NCI-H187 treated with DMSO at 0.1 percent for 48 hours (cell line): Measurements from ENCODE around the gene ERFE.

Experiments
- DNase-seq: peaks from one replicate; lab custom pipeline; 2025; lab: John Stamatoyannopoulos, UW

ERFE gene

DNA sequence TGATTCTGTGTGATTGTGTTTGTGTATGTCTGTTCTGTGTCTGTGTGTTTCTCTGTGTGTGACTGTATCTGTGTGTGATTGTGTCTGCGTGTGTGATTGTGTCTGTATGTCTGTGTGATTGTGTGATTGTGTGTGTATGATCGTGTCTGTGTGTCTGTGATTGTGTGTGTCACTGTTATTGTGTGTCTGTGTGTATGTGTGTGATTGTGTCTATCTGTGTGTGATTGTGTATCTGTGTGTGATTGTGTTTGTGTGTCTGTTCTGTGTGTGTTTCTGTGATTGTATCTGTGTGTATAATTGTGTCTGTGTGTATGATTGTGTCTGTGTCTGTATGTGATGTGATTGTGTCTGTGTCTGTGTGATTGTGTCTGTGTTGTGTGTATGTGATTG is 32.0 kb upstream of the ERFE start:
- no peak for DNase-seq

DNA sequence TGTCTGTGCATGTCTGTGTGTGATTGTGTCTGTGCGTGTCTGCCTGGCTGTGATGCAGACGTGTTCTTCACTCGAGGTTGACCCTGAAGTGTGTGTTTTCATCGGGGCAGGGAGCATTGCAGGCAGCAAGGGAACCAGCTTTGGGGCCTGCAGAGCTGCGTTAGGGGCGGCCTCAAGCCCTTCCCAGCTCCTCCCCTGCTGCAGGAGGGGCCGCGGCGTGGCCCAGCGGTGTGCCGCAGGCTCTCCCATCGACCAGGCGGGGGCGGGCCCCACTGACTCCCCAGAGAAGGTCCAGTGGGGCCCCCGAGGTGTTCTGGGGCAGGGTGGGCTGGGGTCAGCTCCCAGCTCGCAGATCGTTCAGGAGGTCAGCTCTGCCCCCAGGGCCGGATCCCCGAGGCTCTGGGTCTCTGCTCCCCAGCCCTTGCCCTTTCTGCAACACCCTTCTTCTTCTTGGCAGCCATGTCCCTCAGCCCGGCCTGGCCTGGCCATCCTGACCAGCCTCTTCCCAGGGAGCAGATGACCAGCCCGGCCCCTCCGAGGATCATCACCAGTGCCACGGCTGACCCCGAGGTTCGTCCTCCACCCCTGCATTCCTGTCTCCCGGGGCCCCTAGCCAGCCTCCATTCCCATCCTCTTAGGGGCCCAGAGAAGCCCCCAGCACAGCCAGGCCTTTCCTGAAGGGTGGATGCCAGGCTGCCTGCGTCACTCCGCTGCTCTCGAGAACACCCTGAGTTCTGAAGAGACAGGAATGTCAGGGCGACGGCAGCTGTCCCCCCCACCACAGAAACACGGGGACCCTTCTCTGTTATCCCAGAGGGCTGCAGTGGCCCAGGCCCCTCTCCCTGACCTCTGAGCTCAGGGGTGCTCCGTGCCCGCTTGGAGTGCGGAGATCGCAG is 31.4 kb upstream of the ERFE start:
- DNase-seq: no peak

DNA sequence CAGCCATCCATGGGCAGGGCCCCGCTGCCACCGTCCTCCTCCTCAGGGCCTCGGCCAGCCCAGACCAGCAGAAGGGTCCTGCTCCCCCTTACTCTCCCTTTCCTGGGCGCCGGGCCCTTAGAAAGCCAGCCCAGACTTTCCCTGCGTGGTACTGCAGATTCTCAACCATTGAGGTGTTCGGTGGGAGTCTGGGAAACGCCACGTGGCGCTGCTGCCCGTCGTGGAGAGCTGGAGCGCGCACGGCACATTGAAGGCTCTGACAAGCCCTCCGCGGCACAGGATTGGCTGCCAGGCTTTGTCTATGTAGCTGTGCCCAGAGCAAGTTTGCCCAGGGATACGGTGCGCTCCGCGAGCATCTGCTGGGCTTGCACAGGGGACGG is 30.7 kb upstream of the ERFE start:
- DNase-seq: no peak

DNA sequence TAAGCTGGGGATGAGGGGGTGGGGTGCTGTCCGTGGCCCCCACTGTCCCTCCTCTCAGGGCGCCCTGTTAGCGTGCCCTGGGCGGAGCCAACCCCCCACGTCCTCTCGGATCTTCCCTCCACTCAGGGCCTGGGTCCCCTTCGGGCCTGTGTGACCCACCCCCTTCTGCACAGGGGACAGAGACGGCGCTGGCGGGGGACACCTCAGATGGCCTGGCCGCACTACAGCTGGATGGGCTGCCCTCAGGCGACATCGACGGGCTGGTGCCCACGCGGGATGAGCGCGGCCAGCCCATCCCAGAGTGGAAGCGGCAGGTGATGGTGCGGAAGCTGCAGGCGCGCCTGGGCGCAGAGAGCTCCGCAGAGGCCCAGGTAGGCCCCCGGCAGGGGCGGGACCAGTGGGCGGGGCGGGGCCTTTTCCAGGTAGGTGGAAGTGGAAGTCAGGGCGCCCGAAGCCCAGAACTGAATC is 30.2 kb upstream of the ERFE start:
- DNase-seq: no peak

DNA sequence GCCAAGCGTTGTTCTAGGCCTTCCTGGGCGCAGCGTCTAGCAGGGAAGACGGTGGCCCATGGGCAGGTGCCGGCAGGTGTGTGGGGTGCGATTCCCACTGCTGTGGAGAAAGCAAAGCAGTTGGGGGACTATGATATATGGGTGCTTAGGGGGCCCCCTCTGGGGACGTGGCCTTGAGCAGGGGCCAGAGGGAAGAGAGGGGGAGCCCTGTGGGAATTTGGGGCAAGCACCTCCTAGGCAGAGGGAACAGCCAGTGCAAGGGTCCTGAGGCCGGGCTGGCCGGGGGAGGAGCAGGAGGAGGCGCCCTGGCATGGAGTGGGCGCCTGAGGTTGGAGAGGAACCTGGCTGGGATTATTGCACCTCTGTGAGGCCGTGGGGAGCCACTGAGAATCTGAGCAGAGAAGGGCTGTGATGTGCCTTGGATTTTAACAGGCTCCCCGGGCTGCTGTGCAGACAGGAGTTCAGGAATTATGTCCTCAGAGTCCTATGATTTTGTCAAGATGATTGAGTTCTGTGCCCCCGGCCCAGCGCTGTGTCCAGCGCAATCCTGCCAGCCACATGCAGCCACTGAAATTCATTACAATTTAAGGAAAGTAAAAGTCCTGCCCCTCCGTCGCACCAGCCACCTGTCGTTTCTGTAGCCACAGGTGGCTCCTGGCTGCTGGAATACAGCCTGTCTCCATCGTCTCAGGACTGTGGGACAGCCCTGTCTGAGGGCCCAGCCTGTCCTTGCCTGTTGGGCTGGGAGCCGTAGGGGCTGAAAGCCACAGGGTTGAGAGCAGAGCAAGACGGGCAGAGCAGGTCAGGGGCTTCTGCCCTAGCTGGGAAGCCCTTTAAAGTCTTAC is 29.4 kb upstream of the ERFE start:
- DNase-seq: no peak

DNA sequence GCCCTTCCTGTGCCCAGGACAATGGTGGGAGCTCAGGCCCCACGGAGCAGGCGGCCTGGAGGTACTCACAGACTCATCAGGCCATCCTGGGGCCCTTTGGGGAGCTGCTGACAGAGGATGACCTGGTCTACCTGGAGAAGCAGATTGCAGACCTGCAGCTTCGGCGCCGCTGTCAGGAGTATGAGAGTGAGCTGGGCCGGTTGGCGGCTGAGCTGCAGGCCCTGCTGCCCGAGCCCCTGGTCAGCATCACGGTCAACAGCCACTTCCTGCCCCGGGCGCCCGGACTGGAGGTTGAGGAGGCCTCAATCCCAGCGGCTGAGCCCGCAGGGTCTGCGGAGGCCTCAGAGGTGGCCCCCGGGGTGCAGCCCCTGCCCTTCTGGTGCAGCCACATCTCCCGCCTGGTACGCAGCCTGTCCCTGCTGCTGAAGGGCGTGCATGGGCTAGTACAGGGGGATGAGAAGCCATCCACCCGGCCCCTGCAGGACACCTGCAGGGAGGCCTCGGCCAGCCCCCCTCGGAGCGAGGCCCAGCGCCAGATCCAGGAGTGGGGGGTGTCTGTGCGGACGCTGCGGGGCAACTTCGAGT is 28.6 kb upstream of the ERFE start:
- DNase-seq: no peak

DNA sequence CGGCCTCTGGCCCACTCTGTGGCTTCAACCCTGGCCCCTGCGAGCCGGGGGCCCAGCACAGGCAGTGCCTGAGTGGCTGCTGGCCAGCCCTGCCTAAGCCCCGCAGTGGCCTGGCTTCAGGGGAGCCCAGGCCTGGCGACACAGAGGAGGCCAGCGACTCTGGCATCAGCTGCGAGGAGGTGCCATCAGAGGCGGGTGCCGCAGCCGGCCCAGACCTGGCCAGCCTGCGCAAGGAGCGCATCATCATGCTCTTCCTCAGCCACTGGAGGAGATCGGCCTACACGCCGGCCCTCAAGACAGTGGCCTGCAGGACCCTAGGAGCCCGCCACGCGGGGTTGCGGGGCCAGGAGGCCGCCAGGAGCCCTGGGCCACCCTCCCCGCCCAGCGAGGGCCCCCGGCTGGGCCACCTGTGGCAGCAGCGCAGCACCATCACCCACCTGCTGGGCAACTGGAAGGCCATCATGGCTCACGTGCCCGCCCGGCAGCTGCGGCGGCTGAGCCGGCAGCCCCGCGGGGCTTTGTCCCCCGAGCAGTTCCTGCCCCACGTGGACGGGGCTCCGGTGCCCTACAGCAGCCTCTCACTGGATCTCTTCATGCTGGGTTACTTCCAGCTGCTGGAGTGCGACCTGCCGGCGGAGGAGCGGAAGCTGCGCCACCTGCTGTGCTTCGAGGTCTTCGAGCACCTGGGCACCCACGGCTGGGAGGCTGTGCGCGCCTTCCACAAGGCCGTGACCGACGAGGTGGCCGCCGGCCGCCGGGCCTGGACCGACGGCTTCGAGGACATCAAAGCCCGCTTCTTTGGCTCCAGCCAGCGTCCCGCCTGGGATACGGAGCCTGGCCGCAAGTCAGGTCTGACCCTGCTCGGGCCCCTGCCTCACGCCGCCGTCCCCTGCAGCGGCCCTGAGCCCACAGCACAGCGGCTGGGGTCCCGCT is 27.8 kb upstream of the ERFE start:
- DNase-seq: no peak

DNA sequence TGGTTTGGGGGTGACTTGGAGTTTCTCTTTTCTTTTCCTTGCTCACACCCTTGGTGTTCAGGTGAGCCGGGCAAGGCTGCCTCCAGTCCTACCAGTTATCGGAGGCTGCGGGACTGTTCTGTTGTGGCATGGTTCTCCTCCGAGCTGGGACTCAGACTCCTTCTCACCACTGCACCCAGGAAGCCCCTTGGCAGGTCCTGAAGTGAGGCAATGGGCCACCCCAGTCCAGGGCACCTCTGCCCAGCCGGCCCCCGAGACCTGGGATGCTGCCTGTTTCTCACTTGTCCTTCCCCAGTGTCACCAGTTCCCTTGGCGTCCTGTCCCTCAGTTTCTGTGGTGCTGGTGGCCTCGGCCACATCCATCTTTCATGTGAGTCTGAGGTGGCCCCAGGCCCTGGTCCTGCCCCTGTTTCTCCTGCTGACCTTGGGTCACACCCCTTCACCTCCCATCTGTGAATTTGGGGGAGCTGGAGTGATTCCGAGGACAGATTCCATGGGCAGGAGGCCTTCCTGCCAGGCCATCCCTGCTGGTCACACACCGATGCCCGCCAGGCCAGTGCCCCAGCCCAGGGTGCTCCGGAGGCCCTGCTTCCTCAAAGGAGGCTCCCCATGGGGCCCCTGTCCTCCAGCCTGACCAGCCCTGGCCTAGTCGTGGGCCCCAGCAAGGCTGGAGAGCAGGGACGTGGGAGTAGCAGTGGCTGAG is 26.9 kb upstream of the ERFE start:
- no peak for DNase-seq

DNA sequence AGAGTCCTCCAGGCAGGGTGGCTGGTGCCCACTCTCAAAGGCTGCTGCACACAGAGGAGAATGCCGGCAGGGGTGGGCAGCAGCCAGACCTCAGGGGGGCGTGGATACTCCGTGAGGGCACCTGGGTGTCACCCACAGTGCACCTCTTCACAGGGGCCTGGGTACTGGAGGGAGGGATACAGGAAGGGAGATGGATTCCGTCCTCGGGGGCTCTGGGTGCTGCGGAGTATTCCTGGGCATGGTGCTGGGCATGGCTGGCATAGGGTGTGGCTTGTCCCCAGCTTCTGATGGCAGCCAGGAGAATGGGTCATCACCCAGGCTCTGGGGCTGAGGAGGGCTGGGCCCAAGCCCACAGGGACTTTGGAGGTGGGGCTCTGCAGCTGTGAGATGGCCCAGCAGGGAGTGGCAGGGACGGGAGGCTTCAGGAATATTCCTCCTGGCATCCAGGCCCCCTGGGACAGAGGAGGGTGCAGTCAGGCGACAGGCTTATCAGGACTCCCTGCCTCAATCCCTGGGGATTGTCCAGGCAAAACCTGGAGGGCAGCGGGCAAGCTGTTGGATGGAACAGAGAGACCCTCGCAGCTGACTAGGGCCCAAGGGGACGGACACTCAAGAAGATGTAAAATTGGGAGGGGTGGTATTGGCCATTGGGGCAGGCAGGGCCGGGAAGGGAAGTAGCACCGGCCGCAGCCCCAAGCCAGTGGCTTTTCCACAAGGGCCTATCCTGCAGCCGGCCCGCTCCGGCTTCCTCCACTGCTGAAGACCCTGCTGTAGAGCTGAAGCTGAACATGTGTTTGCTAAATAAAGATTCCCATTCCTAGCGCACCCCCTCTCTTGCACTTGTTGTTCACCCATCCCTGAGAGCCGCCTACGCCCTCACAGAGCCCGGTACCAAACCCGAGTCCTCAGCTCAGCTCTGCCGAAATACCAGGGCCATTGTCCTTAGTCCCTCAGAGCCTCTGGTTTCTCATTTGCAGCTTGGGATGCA is 26.0 kb upstream of the ERFE start:
- DNase-seq: no peak

DNA sequence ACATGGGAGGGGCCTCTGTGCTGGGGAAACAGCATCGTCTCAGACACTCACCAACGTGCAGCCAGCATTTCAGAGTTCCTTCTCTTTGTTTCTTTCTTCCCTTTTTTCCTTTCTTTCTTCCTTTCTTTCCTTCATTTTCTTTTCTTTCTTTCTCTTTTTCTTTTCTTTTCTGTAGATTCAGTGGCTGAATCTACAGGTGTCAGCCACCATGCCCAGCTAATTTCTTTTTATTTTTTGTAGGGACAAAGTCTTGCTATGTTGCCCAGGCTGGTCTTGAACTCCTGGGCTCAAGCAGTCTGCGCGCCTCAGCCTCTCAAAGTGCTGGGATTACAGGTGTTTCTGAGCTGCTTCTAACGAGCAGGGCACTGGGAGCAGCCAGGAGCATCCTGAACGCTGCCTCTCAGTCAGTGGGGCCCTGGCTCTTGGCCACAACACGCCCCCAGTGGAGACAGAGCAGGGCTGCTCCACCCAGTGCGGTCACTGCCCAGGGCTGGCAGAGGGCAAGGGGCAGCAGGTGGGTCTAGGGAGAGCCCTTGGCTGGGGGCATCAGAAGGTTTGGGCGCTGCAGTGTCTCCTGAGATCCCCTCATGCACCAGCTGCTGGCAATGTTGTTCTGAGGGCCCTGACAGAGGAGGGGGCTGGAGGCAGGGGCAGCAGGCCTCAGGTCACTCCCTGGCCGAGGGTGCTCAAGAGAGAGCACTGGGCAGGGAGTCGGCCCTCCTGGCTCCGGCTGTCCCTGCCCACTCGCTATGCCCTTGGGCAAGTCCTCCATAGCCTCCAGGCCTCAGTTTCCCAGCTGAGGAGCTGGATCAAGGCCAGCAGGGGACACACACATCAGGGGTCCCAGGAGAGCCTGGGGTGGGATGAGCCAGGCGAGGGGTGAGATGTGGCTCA is 25.0 kb upstream of the ERFE start:
- DNase-seq: no peak

DNA sequence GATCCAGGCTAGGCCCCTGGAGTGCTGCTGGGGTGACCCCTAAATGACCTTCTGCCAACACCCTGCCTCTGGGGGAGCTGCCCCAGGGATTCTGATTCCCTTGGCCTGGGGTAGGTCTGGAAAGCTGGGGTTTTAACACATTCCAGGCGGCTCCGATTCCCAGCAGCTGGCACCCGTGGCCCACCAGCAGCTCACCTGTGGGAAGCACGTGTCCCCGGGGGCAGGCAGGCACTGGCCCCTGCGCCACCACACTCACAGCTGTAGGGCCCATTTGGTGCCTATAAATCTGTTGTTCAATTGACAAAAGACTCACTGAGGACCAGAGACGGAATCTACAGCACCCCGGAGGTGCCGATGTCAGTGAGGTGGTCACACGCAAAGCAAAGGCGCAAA is 24.4 kb upstream of the ERFE start:
- no peak for DNase-seq

DNA sequence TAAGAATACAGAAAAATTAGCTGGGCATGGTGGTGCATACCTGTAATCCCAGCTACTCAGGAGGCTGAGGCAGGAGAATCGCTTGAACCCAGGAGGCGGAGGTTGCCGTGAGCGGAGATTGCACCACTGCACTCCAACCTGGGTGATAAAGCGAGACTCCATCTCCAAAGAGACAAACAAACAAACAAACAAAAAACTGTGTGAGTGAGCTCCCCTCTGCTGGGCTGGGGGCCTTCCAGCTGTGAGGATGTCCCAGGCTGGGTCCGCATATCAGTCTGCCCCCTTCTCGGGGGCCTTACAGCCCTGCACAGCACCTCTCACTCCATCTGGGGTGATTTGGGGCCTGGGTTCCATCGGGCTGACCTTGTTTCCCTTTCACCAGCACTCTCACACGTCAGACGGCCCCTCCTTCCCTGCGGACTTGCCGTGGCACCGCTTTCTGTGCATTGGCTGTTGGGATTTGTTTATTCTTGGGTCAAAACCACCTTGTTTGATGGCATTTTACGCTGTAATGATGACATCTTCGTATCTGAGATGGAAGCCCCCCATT is 23.1 kb upstream of the ERFE start:
- no peak for DNase-seq

DNA sequence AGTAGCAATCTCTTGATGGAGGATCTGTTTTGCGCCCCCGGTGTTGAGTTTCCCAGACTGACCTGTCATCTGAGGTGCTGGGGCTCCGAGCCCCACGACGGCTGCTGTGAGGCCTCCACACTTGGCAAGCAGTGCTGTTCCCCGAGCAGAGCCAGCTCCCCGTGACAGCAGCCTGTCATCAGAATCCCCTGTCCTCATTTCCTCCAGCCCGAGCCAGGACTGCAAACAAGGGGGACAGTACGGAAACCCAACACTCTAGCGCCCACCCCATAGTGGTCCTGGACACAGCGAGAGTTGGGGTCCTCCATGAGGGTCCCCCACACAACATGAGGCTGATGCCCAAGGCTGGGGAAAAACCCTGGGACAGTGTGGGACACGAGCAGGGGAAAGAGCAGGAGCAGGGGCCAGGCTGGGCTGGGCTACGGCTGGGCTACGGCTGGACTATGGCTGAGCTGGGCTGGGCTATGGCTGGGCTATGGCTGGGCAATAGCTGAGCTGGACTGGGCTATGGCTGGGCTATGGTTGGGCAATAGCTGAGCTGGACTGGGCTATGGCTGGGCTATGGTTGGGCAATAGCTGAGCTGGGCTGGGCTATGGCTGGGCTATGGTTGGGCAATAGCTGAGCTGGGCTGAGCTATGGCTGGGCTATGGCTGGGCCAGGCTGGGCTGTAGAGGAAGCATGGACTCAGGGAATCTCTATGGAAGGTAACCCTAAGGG is 21.8 kb upstream of the ERFE start:
- no peak for DNase-seq

DNA sequence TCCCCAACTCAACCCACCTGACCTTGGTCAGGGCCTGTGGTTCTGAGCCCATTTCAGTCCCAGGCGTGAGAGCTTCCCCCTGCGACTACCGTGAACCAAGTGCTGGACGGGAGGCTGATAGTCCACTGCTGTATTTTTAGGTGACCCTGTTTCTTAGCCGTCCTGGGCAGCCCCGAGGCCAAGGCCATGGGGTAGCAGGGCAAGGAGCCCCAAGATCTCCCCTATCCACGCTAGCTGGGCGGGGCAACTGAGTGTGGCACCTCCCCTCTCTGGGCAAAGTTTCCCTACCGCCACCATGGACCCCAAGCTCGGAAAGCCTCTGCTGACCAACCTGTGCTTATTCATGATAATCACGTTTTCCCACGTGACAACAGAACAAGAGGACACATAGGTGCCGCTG is 20.9 kb upstream of the ERFE start:
- no peak for DNase-seq

DNA sequence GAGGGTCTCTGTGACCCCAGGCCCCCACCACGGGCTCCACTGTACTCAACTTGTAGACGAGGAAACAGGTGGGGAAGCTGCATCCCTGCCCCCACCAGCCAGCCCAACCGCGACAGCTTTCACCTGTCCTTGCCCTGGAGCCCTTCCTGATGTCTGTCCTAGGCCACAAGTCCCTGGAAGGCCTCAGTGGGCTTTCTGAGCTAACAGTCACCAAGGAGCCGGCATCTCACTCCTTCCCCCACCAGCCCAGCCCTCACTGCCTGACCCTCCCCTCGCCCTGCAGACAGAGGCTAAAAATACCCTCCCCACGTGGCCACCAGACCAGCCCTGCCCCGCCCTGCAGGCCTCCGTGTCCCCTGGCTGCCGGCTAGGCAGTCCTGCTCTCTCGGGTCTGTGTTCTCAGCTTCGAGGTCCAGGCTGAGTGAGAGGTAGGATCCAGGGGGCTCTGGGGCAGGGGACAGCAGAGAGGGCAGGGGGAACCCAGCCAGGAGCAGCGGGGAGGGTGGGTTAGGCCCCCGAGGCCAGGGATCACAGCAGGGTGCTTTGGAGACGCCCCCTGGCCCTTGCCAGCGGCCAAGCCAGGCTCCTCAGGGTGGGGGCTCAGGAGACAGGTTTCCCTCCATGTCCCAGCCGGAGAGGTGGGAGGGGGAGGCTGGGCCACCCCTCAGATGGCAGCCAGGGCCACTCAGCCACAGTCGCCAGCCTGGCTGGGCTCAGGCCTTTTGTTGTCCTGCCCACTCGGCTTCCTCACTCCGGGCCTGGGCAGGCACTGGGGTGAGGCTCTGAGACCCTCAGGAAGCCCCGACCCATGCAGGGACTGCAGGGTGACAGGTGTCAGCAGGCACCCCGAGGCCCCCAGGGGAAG is 20.2 kb upstream of the ERFE start, which contains the start of gene KLHL30:
TSS of gene KLHL30 (plus strand) at position 338 of the 865 bp plus-strand sequence. CDS start 2,087 bp downstream, outside the sequence.
- no peak for DNase-seq

DNA sequence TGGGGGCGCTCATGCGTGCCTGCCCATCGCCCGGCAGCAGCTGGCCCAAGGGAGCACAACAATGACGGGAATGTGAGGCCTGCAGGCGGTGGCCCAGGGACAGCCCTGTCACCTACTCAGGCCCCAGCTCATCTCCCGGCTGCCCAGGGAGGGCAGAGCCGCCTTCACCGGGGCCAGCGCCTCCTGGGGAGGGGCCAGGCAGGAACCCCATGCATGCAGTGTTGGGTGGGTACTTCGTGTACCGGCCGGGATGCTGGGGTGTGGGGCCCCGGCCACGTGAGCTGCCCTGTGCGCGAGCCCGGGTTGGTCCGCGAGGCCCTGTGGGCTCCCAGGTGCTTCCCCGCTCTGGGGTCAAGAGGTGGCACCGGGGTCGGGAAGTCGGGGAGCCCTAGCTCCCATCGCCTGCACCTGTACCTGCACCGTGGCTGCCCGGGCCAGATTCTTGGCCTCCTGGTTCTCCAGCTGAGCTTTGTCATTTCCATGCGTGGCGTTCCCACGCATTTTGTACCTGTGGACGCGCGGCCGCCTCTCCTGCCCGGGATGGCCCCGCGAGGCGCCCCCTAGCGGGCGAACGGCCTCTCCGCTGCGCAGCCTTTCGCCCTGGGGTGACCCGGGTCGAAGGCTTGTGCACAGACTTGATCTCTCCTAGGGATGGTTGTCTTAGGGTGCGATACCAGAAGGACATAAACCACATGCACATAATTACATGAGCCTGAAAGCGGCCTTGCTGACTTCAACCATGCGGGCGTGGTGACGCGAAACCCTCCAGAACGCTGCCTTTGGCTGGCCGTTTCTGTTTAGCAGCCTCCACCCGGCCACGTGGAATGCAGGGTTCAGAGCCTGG is 19.4 kb upstream of the ERFE start:
- no peak for DNase-seq
